GM13976 (cell line): Measurements from ENCODE around the gene POLG.

ENCODE experiments used
- DNase-seq: peaks from one replicate; pipeline ENCODE4 v3.0.0; 2012; ENCODE audit warnings: low spot score
- in situ Hi-C: fragments of 300-500 bp; cut with MboI; formaldehyde crosslinking; loops from one replicate; pipeline ENCODE4 v1.12.0; 2022; ENCODE audit warnings: low sequenced_read_pairs, mixed read lengths, inconsistent platforms; ENCODE audit not compliant: unreplicated experiment
- TF ChIP-seq, protein P1 (sequence below): IDR thresholded peaks from 2 replicates; pipeline ENCODE4 v1.5.1; 2012; ENCODE audit warnings: borderline replicate concordance, mild to moderate bottlenecking; ENCODE audit not compliant: insufficient read depth; ENCODE audit errors: extremely low read depth, missing control alignments, control extremely low read depth

Gene POLG

DNA sequence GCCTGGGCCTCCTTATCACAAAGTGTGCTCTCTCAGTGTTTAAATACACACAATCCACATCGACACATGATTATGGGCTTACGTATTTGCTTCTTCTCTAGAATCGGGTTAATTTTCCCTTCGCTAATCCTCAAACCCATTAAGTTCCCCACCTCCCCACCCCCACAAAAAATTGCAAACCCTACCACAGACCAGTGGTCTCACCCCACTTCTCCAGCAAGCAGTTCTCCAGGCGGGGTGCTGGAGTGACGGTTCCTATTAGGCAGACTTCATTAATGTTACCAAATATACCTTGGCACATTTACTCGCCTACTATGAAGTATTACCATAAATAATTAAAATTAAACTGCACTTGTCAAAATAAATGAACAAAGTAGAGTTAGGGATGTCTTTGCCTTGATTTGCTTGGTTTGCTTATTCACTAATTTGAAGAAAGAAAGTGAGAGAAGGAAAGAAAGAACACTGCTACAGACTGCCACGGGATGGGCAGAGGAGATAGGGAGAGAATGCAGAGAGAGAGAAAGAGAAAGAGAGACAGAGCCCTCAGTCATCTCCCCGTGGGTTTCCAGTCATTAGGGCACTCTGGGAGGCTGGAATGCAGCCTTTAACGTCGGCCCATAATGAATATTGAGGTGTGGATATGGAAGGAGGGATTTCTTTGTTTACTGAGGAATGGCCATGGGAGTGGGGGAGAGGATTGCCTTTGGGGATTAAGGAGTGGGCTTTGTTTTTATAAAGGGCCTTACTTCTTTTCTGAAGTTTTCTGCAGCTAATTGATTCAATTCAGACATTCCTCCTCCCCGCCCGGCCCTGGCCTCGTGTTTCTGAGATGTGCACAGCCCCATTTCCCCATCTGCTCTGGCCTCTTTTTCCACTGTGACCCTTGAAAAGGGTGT, 39.7 kb upstream of the POLG start:
- DNase-seq, result no peak
- in situ Hi-C loops, result no loop called here
- TF ChIP-seq, protein P1, sequence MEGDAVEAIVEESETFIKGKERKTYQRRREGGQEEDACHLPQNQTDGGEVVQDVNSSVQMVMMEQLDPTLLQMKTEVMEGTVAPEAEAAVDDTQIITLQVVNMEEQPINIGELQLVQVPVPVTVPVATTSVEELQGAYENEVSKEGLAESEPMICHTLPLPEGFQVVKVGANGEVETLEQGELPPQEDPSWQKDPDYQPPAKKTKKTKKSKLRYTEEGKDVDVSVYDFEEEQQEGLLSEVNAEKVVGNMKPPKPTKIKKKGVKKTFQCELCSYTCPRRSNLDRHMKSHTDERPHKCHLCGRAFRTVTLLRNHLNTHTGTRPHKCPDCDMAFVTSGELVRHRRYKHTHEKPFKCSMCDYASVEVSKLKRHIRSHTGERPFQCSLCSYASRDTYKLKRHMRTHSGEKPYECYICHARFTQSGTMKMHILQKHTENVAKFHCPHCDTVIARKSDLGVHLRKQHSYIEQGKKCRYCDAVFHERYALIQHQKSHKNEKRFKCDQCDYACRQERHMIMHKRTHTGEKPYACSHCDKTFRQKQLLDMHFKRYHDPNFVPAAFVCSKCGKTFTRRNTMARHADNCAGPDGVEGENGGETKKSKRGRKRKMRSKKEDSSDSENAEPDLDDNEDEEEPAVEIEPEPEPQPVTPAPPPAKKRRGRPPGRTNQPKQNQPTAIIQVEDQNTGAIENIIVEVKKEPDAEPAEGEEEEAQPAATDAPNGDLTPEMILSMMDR, result no peak

DNA sequence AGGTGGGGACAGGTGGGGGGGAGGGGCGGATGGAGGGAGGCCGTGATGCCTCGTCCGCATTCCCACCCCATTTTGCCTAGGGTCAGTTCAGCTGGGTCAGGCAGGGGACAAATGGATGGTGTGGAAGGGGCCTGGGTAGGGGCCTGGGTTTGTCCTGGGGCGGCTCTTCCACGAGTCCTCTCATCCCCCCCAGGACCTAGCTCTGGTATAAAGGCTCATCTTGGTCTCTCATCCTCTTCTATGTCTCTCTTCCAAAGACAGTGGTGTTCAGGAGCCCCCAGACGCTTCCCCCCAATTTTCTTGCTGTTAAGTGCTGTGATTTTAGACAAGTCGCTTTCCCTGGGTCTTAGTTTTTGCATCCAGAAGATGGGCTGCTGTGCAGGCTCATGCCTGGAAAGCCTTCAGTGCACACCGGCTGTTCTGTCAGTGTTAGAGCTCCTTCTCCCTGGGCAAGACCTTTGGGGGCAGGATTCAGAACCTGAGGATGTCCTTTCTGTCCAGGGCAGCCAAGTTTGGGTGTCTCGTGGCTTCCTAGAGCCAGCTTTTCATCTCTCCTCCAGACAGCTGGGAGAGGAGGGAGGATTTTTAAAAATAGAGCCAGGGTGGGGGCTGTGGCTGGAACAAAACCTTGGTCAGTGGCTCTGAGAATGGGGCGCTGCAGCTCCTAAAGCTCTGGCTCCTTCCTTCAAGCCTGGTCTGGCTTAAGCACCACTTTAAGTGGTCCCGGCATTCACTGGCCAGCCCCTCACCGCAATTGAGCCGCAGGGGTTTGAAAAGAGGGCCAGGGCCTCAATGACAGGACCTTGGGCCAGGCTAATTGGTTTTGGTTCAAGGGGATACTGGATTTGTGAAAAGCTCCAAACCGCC, 37.7 kb upstream of the POLG start:
- in situ Hi-C loops, result no loop called here
- TF ChIP-seq, protein P1, result no peak

DNA sequence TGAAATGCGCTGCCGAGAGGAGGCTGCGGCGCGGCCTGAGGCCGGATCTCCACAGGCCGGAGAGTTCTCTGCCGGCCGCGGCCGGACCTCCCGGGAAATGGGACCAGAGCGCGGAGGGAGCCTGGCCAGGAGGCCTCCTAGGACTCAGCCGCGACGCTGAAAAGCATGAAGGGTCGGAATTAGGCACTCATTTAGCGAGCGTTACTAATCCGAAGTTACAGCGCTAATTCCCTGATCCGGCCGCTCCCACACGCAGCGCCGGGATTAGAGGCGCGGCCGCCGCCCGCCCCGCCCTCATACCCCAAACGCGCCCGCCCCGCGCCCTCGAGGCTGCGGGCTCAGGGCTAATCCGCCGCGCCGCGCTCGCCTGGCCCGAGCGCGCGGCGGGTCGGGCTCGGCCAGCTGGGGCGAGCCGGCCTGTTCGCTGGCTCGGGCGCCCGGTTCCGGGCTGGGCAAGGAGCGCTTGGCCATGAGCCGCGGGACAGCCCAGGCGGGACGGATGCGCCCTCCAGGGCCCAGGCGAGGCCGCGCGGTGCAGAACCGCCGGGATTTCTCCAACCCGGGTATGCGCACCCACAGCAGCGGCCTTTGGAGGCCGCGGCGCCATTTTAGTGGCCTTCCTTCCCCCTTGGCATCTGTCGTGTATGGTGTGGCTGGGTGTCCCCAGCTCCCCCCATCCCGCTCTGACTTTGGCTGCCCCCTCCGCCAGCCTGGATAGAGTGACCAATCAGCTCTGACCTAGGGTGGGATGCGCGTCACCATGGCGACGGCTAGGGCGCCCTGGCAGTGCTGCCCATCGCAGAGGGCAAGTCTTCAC, 36.8 kb upstream of the POLG start:
- TF ChIP-seq, protein P1, result no peak
- in situ Hi-C loops, result no loop called here
- no peak for DNase-seq

More for the DNA sequence above, 37.7 kb upstream of the POLG start:
- no peak for DNase-seq

DNA sequence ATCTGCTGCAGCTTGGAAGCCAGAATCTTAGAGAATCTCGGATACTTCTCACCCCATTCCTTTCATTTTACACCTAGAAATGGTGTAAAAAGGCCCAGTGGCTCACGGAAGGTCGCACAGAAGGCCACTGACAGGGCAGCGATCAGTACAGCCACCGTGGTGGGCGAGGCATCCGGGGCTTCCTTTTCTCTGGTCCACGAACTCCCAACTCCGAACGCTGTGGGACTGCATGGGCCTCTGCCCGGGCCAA, 36.3 kb upstream of the POLG start:
- DNase-seq, result no peak
- in situ Hi-C loops, result no loop called here
- TF ChIP-seq, protein P1, result no peak

DNA sequence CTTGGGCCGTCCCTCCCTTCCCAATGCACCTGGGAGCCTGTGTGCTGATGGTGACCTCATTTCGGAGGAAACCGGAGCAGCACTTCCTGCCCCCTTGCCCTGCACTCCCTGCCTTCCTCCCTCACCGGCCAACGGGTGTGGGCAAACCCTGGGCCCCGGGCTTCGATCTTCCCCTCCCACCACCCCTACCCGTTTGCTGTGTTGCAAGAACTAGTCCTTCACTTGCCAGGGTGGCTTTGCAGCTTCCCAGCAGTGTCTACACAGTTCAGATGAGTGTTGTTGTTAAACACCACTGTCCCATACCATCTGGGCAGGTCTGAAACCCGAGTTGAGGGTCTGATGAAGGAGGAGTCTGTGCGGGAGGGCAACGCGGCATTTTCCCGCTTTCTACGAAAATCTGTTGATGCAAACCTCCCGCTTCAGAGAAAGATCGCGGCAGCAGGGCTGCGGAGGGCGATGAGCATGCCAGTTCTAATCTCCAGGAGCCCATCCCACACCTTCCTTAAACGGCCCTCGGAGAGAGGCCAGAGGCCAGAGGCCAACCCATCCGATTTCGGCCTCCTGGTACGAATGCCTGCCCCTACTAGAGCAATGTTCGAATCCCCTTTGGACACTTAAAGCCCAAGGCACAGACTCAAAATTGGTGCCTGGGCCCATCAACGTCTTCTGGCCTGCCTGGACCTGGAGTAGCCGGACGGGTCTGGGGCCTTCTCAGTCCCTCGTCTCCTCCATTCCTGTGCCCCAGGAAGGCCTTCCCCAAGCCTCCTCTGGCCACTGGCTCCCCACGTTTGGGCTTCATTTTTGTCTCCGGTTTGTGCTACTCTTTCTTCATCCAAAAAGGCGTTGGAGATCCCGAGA, 35.7 kb upstream of the POLG start:
- TF ChIP-seq, protein P1, result no peak
- in situ Hi-C loops, result no loop called here
- DNase-seq, result no peak
